PC-9 (cell line): Measurements from ENCODE around the gene C14orf119. TPM values are rescaled to one million over a fixed set of nuclear protein-coding genes. Genes with fewer than 3 reads are reported as not detected.

Experiments
- BruUV-seq: library from RNA; stranded (reverse); fragments of 400-500 nt; replicated peaks from 2 replicates; lab custom pipeline; 2021; lab: Mats Ljungman, UMichigan
- CTCF ChIA-PET: fragments of 300-600 bp; sonication (Branson Sonifier 250); formaldehyde crosslinking; loops from one replicate; lab custom pipeline; 2022; ENCODE audit warnings: antibody characterized with exemption; lab: Charles Lee
- POLR2A ChIA-PET: fragments of 300-600 bp; sonication (Branson Sonifier 250); formaldehyde crosslinking; loops from one replicate; lab custom pipeline; 2022; ENCODE audit warnings: antibody characterized with exemption; ENCODE audit not compliant: unreplicated experiment; lab: Charles Lee
- DNase-seq, 2 experiments: peaks; one replicate each; pipeline versions ENCODE4 v3.0.0 to v3.0.0-alpha.2; 2015 to 2022; ENCODE audit warnings: mixed read lengths in 1 of 2
- H2AFZ ChIP-seq: fragments of 200-600 bp; sonication (generic); 2 replicates; pipeline ENCODE4 v1.8.1; 2017; ENCODE audit warnings: antibody characterized with exemption
- H3F3A ChIP-seq: fragments of 200-600 bp; sonication (generic); 2 replicates; pipeline ENCODE4 v1.8.1; 2017; ENCODE audit warnings: antibody characterized with exemption, mild to moderate bottlenecking, low read depth; ENCODE audit not compliant: insufficient read depth
- H3K27ac ChIP-seq: fragments of 200-600 bp; sonication (generic); 2 replicates; pipeline ENCODE4 v1.6.1; 2016; ENCODE audit warnings: mixed run types
- H3K27me3 ChIP-seq: fragments of 200-600 bp; sonication (generic); 2 replicates; pipeline ENCODE4 v1.6.1; 2016; ENCODE audit warnings: low read depth, mixed run types; ENCODE audit not compliant: insufficient read depth
- H3K36me3 ChIP-seq: fragments of 200-600 bp; sonication (generic); 2 replicates; pipeline ENCODE4 v1.6.1; 2016; ENCODE audit warnings: low read depth, mixed run types
- H3K4me1 ChIP-seq: fragments of 200-600 bp; sonication (generic); replicated peaks from 2 replicates; pipeline ENCODE4 v1.6.1; 2016; ENCODE audit warnings: mixed run types; ENCODE audit not compliant: insufficient read depth
- H3K4me2 ChIP-seq: fragments of 200-600 bp; sonication (generic); 2 replicates; pipeline ENCODE4 v1.6.1; 2017; ENCODE audit warnings: mixed run types
- H3K4me3 ChIP-seq: fragments of 200-600 bp; sonication (generic); 2 replicates; pipeline ENCODE4 v1.6.1; 2016; ENCODE audit warnings: mixed run types
- H3K79me2 ChIP-seq: fragments of 200-600 bp; sonication (generic); 2 replicates; pipeline ENCODE4 v1.6.1; 2017; ENCODE audit warnings: low read depth, mixed run types
- H3K9me2 ChIP-seq: fragments of 200-600 bp; sonication (generic); 2 replicates; pipeline ENCODE4 v1.8.1; 2017; ENCODE audit warnings: mild to moderate bottlenecking; ENCODE audit not compliant: insufficient read depth
- H3K9me3 ChIP-seq: fragments of 200-600 bp; sonication (generic); 2 replicates; pipeline ENCODE4 v1.8.1; 2016; ENCODE audit warnings: low read depth; ENCODE audit not compliant: insufficient read depth
- H4K20me1 ChIP-seq: fragments of 200-600 bp; sonication (generic); 2 replicates; pipeline ENCODE4 v1.8.1; 2017; ENCODE audit not compliant: insufficient read depth
- EZH2 ChIP-seq: fragments of 200-600 bp; sonication (generic); IDR thresholded peaks from 2 replicates; pipeline ENCODE4 v1.8.0; 2017; ENCODE audit warnings: antibody characterized with exemption, low read depth
- intact Hi-C: fragments of 100-400 bp; cut with micrococcal nuclease; formaldehyde crosslinking; loops from one replicate; pipeline ENCODE4 v1.10.0; 2022; ENCODE audit not compliant: unreplicated experiment
- total RNA-seq: library from RNA; stranded (reverse); gene quantifications from 2 replicates; pipeline ENCODE4 v1.2.3, GENCODE V29; 2021
- TF ChIP-seq, protein P1 (sequence below): fragments of 200-600 bp; sonication (generic); conservative IDR thresholded peaks from 2 replicates; pipeline ENCODE4 v1.6.1; 2017; ENCODE audit warnings: mixed run types, antibody characterized with exemption, mild to moderate bottlenecking, moderate library complexity

Gene C14orf119
- total RNA-seq, 1 experiment from 2014 or later = 46.5 TPM

DNA sequence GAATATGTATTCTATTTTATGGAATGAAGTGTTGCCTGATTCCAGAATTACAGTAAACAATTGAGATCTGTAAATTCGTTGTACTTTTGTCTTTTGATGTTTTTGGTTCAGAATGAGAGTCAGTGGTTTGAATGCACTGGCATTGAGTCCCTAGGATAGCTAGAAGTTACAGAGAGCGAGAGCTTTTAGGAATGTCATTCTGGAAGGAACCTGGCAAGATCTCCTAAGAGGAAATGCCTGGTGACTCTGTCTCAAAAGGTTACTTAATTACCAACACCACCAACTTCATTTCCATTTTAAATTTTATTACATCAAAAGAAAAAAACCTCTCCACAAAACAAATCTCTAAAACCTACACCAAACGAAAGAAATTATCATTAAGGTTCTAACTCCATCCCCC, 29.7 kb downstream of the C14orf119 start:
- H3K4me1 ChIP-seq = peaks cover 8% of the 10 kb centered on the region
- H3K27ac ChIP-seq = no peak overlapping the region
- intact Hi-C loops = loop anchor here (10.0 kb wide), 1 partner anchor 140 kb away; no protein-coding TSS in a partner anchor
- H3K9me3 ChIP-seq = no peaks in the 10 kb centered on the region
- H4K20me1 ChIP-seq = no peaks in the 10 kb centered on the region
- no peak overlapping the region for H3K4me2 ChIP-seq
- H3K4me3 ChIP-seq = no peak overlapping the region
- no peak for DNase-seq
- H3K79me2 ChIP-seq = no peaks in the 10 kb centered on the region
- H3K27me3 ChIP-seq = no peaks in the 10 kb centered on the region
- POLR2A ChIA-PET = no interaction called here
- H2AFZ ChIP-seq = no peak overlapping the region
- H3F3A ChIP-seq = peaks cover 5% of the 10 kb centered on the region
- no peaks in the 10 kb centered on the region for H3K9me2 ChIP-seq
- H3K36me3 ChIP-seq = no peaks in the 10 kb centered on the region
- no TSS peak for BruUV-seq
- CTCF ChIA-PET = interaction anchor here (0.7 kb wide), 1 partner anchor 65 kb away, joined by 3 read pairs; no protein-coding TSS in a partner anchor
- TF ChIP-seq, protein P1, sequence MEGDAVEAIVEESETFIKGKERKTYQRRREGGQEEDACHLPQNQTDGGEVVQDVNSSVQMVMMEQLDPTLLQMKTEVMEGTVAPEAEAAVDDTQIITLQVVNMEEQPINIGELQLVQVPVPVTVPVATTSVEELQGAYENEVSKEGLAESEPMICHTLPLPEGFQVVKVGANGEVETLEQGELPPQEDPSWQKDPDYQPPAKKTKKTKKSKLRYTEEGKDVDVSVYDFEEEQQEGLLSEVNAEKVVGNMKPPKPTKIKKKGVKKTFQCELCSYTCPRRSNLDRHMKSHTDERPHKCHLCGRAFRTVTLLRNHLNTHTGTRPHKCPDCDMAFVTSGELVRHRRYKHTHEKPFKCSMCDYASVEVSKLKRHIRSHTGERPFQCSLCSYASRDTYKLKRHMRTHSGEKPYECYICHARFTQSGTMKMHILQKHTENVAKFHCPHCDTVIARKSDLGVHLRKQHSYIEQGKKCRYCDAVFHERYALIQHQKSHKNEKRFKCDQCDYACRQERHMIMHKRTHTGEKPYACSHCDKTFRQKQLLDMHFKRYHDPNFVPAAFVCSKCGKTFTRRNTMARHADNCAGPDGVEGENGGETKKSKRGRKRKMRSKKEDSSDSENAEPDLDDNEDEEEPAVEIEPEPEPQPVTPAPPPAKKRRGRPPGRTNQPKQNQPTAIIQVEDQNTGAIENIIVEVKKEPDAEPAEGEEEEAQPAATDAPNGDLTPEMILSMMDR = no peak
- no peak for TF ChIP-seq EZH2

DNA sequence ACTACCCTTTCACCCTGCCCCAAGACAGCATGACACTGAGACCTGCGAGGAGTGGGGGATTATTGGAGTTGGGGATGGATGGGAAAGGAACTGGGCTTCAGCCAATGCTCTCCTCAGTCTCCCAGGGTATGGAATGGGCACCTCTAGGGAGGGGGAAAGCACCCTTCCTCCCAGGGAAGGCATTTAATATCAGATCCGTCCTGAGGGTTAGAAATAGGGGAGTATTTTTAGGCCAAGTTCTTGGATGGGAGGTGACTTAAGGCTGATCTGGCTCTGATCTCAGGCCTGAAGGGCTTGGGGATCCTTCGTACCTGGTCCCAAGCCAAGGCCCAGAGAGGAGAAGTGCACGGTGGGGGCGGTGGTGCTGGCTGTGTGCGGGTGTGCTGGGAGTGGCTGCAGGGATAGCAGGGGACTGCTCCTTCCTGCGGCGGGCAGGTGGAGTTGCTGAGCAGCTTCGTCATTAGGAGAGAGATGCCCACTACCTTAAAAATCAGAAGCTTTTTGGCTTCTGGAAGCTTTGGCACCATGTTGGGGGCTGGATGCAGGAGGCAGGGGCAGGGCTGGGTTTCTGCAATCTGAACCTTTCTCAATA, 30.7 kb downstream of the C14orf119 start:
- no peak for DNase-seq
- intact Hi-C loops = loop anchor here (10.0 kb wide), 1 partner anchor 139 kb away; no protein-coding TSS in a partner anchor
- TF ChIP-seq, protein P1 = no peak
- TF ChIP-seq EZH2 = no peak
- ChIA-PET POLR2A (no interaction called here), CTCF (no interaction called here)
- no peaks in the 10 kb centered on the region for H3K27me3 ChIP-seq
- no peak overlapping the region for H3K4me3 ChIP-seq
- H3K4me1 ChIP-seq = peaks cover 18% of the 10 kb centered on the region
- H4K20me1 ChIP-seq = no peaks in the 10 kb centered on the region
- no peaks in the 10 kb centered on the region for H3K79me2 ChIP-seq
- H3K27ac ChIP-seq = no peak overlapping the region
- H3K36me3 ChIP-seq = no peaks in the 10 kb centered on the region
- H3K9me2 ChIP-seq = no peaks in the 10 kb centered on the region
- no peak overlapping the region for H3K4me2 ChIP-seq
- peaks cover 12% of the 10 kb centered on the region for H3F3A ChIP-seq
- no TSS peak for BruUV-seq
- no peak overlapping the region for H2AFZ ChIP-seq
- H3K9me3 ChIP-seq = no peaks in the 10 kb centered on the region

DNA sequence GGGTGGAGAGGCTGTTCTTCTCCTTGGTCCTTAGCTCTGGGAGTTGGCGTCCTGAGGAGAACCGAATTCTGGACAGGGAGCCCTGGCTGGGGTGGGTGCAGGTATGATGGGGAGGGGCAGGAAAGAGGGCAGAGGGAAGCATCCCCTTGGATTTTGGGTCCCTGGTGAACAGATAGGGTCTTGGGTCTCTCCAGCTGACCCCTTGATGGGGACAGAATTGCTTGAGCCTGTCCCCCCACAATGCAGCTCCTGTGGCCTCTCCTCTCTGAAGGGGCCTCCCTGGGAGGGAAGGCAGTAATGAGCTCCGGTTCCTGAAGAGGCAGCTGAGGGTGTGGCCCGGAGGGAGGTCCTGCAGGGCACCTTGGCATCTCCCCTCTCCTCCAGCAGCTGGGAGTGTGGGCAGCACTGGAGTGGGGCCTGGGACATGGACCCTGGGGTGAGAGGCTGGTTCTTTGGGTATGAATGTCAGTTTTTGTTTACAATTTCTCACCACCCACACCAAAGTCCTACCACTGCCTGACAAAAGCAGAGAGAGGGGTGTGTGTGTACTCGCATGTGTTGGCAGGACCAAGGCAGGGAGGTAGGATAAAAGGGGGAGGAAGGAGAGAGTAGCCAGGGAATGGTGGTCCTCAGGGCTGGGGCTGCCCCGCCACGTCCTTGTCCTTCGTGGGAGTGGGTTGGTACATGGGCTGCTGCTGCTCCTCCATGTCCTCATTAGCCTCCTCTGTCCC, 31.4 kb downstream of the C14orf119 start:
- no peak overlapping the region for H3K27ac ChIP-seq
- no peaks in the 10 kb centered on the region for H3K9me3 ChIP-seq
- DNase-seq = no peak
- no peaks in the 10 kb centered on the region for H4K20me1 ChIP-seq
- H3K36me3 ChIP-seq = no peaks in the 10 kb centered on the region
- no peaks in the 10 kb centered on the region for H3K27me3 ChIP-seq
- no peak overlapping the region for H3K4me3 ChIP-seq
- CTCF ChIA-PET = interaction anchor here (0.6 kb wide), 1 partner anchor 56 kb away, joined by 3 read pairs; no protein-coding TSS in a partner anchor
- BruUV-seq = no TSS peak
- POLR2A ChIA-PET = no interaction called here
- peaks cover 12% of the 10 kb centered on the region for H3F3A ChIP-seq
- TF ChIP-seq, protein P1 = no peak
- TF ChIP-seq EZH2 = no peak
- H2AFZ ChIP-seq = no peak overlapping the region
- H3K79me2 ChIP-seq = no peaks in the 10 kb centered on the region
- peaks cover 20% of the 10 kb centered on the region for H3K4me1 ChIP-seq
- H3K4me2 ChIP-seq = no peak overlapping the region
- intact Hi-C loops = loop anchor here (10.0 kb wide), 1 partner anchor 138 kb away; no protein-coding TSS in a partner anchor
- no peaks in the 10 kb centered on the region for H3K9me2 ChIP-seq
